DND-41 (cell line): Measurements from ENCODE around the gene MAPK1.

Experiments used
- ATAC-seq: fragments of 200-7000 bp; cut with Tn5 transposase; 3 replicates; pipeline ENCODE4 v1.9.1; 2021; ENCODE audit warnings: low read depth; ENCODE audit not compliant: insufficient read depth
- DNase-seq: peaks from one replicate; pipeline ENCODE4 v3.0.0-alpha.2; 2020
- H2AFZ ChIP-seq: 2 replicates; pipeline ENCODE4 v1.6.0; 2012; ENCODE audit warnings: low read depth, low read length
- H3K27ac ChIP-seq: 2 replicates; pipeline ENCODE4 v1.5.1; 2012; ENCODE audit warnings: low read length, inconsistent platforms
- H3K27me3 ChIP-seq: fragments of 200-600 bp; sonication (generic); 2 replicates; pipeline ENCODE4 v1.6.0; 2012; ENCODE audit warnings: low read length, mild to moderate bottlenecking, inconsistent platforms; ENCODE audit not compliant: insufficient read depth, poor library complexity
- H3K36me3 ChIP-seq: 2 replicates; pipeline ENCODE4 v1.5.1; 2012; ENCODE audit warnings: low read length, inconsistent platforms; ENCODE audit not compliant: insufficient read depth
- H3K4me1 ChIP-seq: 2 replicates; pipeline ENCODE4 v1.5.1; 2012; ENCODE audit warnings: mild to moderate bottlenecking, low read length; ENCODE audit not compliant: insufficient read depth
- H3K4me2 ChIP-seq: 2 replicates; pipeline ENCODE4 v1.6.0; 2012; ENCODE audit warnings: mild to moderate bottlenecking, moderate library complexity, low read length, inconsistent platforms; ENCODE audit not compliant: insufficient read depth
- H3K4me3 ChIP-seq, 2 experiments: fragments of 200-600 bp in 1 of 2; shearing (Covaris generic) in 1 of 2; 2 replicates each; pipeline ENCODE4 v1.5.1; 2012 to 2016; ENCODE audit warnings: inconsistent platforms in 2 of 2, low read length in 2 of 2, mild to moderate bottlenecking in 2 of 2, low read depth in 1 of 2, moderate library complexity in 1 of 2
- H3K79me2 ChIP-seq: 2 replicates; pipeline ENCODE4 v1.6.0; 2012; ENCODE audit warnings: low read length, inconsistent platforms; ENCODE audit not compliant: insufficient read depth
- H3K9ac ChIP-seq: 2 replicates; pipeline ENCODE4 v1.6.0; 2012; ENCODE audit warnings: low read depth, mild to moderate bottlenecking, inconsistent platforms, low read length, moderate library complexity
- H3K9me3 ChIP-seq: 2 replicates; pipeline ENCODE4 v1.5.1; 2012; ENCODE audit warnings: low read length, moderate library complexity, mild to moderate bottlenecking, inconsistent platforms; ENCODE audit not compliant: insufficient read depth, severe bottlenecking
- H4K20me1 ChIP-seq: 2 replicates; pipeline ENCODE4 v1.6.0; 2012; ENCODE audit warnings: low read length; ENCODE audit not compliant: insufficient read depth
- CTCF ChIP-seq: IDR thresholded peaks from 2 replicates; pipeline ENCODE4 v1.5.1; 2012; ENCODE audit warnings: borderline replicate concordance, low read length, moderate library complexity, mild to moderate bottlenecking; ENCODE audit not compliant: poor library complexity, severe bottlenecking; ENCODE audit errors: extremely low read depth
- EZH2 ChIP-seq: IDR thresholded peaks from 3 replicates; pipeline ENCODE4 v1.6.1; 2012; ENCODE audit warnings: borderline replicate concordance, low read depth, mild to moderate bottlenecking, moderate library complexity, low read length, inconsistent platforms; ENCODE audit not compliant: severe bottlenecking

Gene MAPK1

GRCh38 chr22:21903283-21903682 lies 35.8 kb upstream of the MAPK1 start:
- Histone ChIP-seq H3K27ac (no peak overlapping the region), H3K4me3 (no peak overlapping the region), H4K20me1 (no peaks in the 10 kb centered on the region), H3K9me3 (no peaks in the 10 kb centered on the region), H3K27me3 (no peaks in the 10 kb centered on the region), H3K36me3 (no peaks in the 10 kb centered on the region), H2AFZ (no peak overlapping the region), H3K79me2 (no peaks in the 10 kb centered on the region), H3K4me2 (no peak overlapping the region), H3K4me1 (no peaks in the 10 kb centered on the region), H3K9ac (no peak overlapping the region)
- ATAC-seq, result no peak
- TF ChIP-seq CTCF (no peak), EZH2 (no peak)
- DNase-seq, result no peak

GRCh38 chr22:21902296-21903087 lies 35.0 kb upstream of the MAPK1 start:
- no peak for TF ChIP-seq EZH2
- no peak for TF ChIP-seq CTCF
- H3K4me2 ChIP-seq, result no peak overlapping the region
- H3K27ac ChIP-seq, result no peak overlapping the region
- no peaks in the 10 kb centered on the region for H4K20me1 ChIP-seq
- no peaks in the 10 kb centered on the region for H3K79me2 ChIP-seq
- no peak for DNase-seq
- H3K9ac ChIP-seq, result no peak overlapping the region
- no peaks in the 10 kb centered on the region for H3K36me3 ChIP-seq
- H3K27me3 ChIP-seq, result no peaks in the 10 kb centered on the region
- no peaks in the 10 kb centered on the region for H3K9me3 ChIP-seq
- no peak overlapping the region for H2AFZ ChIP-seq
- no peaks in the 10 kb centered on the region for H3K4me1 ChIP-seq
- H3K4me3 ChIP-seq, result no peak overlapping the region
- ATAC-seq, result no peak

GRCh38 chr22:21898354-21898896 lies 31.0 kb upstream of the MAPK1 start:
- H3K4me2 ChIP-seq, result no peak overlapping the region
- H3K4me3 ChIP-seq, result no peak overlapping the region
- no peak for ATAC-seq
- H3K4me1 ChIP-seq, result no peaks in the 10 kb centered on the region
- H3K27ac ChIP-seq, result no peak overlapping the region
- no peak overlapping the region for H2AFZ ChIP-seq
- no peak for DNase-seq
- no peaks in the 10 kb centered on the region for H3K9me3 ChIP-seq
- no peaks in the 10 kb centered on the region for H3K79me2 ChIP-seq
- H3K36me3 ChIP-seq, result no peaks in the 10 kb centered on the region
- no peaks in the 10 kb centered on the region for H3K27me3 ChIP-seq
- no peaks in the 10 kb centered on the region for H4K20me1 ChIP-seq
- no peak for TF ChIP-seq EZH2
- no peak for TF ChIP-seq CTCF
- no peak overlapping the region for H3K9ac ChIP-seq
